Panc1 (cell line): ENCODE measurements around the gene NSDHL. TPM values are rescaled to one million over a fixed set of nuclear protein-coding genes. Genes with fewer than 3 reads are reported as not detected.

Experiments
- ATAC-seq: fragments of 200-7000 bp; cut with Tn5 transposase; 2 replicates; pipeline ENCODE4 v1.9.1; 2020; ENCODE audit warnings: mild to moderate bottlenecking, moderate library complexity
- BruUV-seq: library from RNA; stranded (reverse); fragments of 400-500 nt; replicated peaks from 2 replicates; lab custom pipeline; 2021; lab: Mats Ljungman, UMichigan
- CTCF ChIA-PET: fragments of 300-600 bp; sonication (Branson Sonifier 250); formaldehyde crosslinking; loops from one replicate; lab custom pipeline; 2022; ENCODE audit warnings: antibody characterized with exemption; lab: Charles Lee
- POLR2A ChIA-PET: fragments of 300-600 bp; sonication (Branson Sonifier 250); formaldehyde crosslinking; loops from one replicate; lab custom pipeline; 2022; ENCODE audit warnings: antibody characterized with exemption; lab: Charles Lee
- DNase-seq: peaks from one replicate; pipeline ENCODE4 v3.0.0-alpha.2; 2010; ENCODE audit warnings: low read depth, low spot score
- H3K27ac ChIP-seq: 2 replicates; pipeline ENCODE4 v1.5.1; 2011; ENCODE audit warnings: mild to moderate bottlenecking, low read length, inconsistent platforms
- H3K27me3 ChIP-seq: fragments of 200-500 bp; sonication (Bioruptor generic); 2 replicates; pipeline ENCODE4 v1.6.0; 2014; ENCODE audit warnings: low read length, inconsistent platforms; ENCODE audit not compliant: control insufficient read depth, insufficient read depth
- H3K36me3 ChIP-seq: fragments of 200-500 bp; sonication (Bioruptor generic); 2 replicates; pipeline ENCODE4 v1.5.1; 2014; ENCODE audit warnings: inconsistent platforms, mild to moderate bottlenecking, low read length, moderate library complexity; ENCODE audit not compliant: control insufficient read depth, insufficient read depth
- H3K4me1 ChIP-seq: 2 replicates; pipeline ENCODE4 v1.5.1; 2011; ENCODE audit warnings: inconsistent platforms, mild to moderate bottlenecking, low read length, moderate library complexity; ENCODE audit not compliant: control insufficient read depth, insufficient read depth
- H3K4me3 ChIP-seq, 2 experiments: 2 replicates each; pipeline ENCODE4 v1.5.1; 2011 to 2012; ENCODE audit warnings: low read depth in 2 of 2, low read length in 2 of 2, mild to moderate bottlenecking in 2 of 2, inconsistent platforms in 1 of 2, moderate library complexity in 1 of 2
- H3K9me3 ChIP-seq: fragments of 200-500 bp; sonication (Bioruptor generic); 2 replicates; pipeline ENCODE4 v1.5.1; 2014; ENCODE audit warnings: low read depth, mild to moderate bottlenecking, inconsistent platforms, low read length, moderate library complexity; ENCODE audit not compliant: control insufficient read depth, insufficient read depth
- POLR2AphosphoS5 ChIP-seq: IDR thresholded peaks from 2 replicates; pipeline ENCODE4 v1.6.1; 2012; ENCODE audit warnings: mild to moderate bottlenecking, low read depth, low read length, moderate library complexity
- SIN3A ChIP-seq: IDR thresholded peaks from 2 replicates; pipeline ENCODE4 v1.6.1; 2012; ENCODE audit warnings: low read depth, mild to moderate bottlenecking, low read length, moderate library complexity, borderline replicate concordance; ENCODE audit not compliant: insufficient read depth
- TCF7L2 ChIP-seq: IDR thresholded peaks from 2 replicates; pipeline ENCODE4 v1.6.1; 2011; ENCODE audit warnings: mild to moderate bottlenecking, low read depth, low read length, inconsistent platforms
- in situ Hi-C: cut with HindIII; loops from 2 replicates; pipeline ENCODE4 v1.10.0; 2016; ENCODE audit warnings: low sequenced_read_pairs, low pct_unique_long_range_greater_than_20kb
- intact Hi-C: fragments of 100-400 bp; cut with micrococcal nuclease; formaldehyde crosslinking; loops from one replicate; pipeline ENCODE4 v1.10.0; 2022; ENCODE audit not compliant: unreplicated experiment
- total RNA-seq: library from RNA; stranded (reverse); gene quantifications from one replicate; pipeline ENCODE4 v1.2.1, GENCODE V29; 2021; ENCODE audit not compliant: unreplicated experiment
- TF ChIP-seq, protein P1 (sequence below), 2 experiments: IDR thresholded peaks; 2 replicates each; pipeline ENCODE4 v1.6.1; 2011 to 2012; ENCODE audit warnings: low read depth in 2 of 2, control low read depth in 1 of 2, low read length in 1 of 2, mild to moderate bottlenecking in 1 of 2, moderate library complexity in 1 of 2; ENCODE audit not compliant: insufficient read depth in 1 of 2
- TF ChIP-seq, protein P2 (sequence below): fragments of 450-650 bp; IDR thresholded peaks from 2 replicates; pipeline ENCODE4 v1.5.1; 2017; ENCODE audit warnings: mild to moderate bottlenecking

Gene NSDHL
- total RNA-seq, 1 experiment from 2014 or later, result 75.0 TPM

GRCh38 chrX:152810403-152810802 lies 20.5 kb upstream of the NSDHL start:
- in situ Hi-C loops, result loop anchor here (25.0 kb wide), 1 partner anchor 173 kb away; the partner anchor contains the start of gene GABRQ
- POLR2A ChIA-PET, result interaction anchor here (0.6 kb wide), 1 partner anchor 836 kb away, joined by 3 read pairs; the partner anchor contains the start of gene GABRE

GRCh38 chrX:152813206-152813605 lies 17.7 kb upstream of the NSDHL start:
- Histone ChIP-seq H3K27ac (no peak overlapping the region), H3K36me3 (no peaks in the 10 kb centered on the region), H3K9me3 (no peaks in the 10 kb centered on the region), H3K4me1 (no peaks in the 10 kb centered on the region), H3K4me3 (no peak overlapping the region), H3K27me3 (no peaks in the 10 kb centered on the region; the same call in 1 of the 2 replicates)
- TF ChIP-seq, protein P1, sequence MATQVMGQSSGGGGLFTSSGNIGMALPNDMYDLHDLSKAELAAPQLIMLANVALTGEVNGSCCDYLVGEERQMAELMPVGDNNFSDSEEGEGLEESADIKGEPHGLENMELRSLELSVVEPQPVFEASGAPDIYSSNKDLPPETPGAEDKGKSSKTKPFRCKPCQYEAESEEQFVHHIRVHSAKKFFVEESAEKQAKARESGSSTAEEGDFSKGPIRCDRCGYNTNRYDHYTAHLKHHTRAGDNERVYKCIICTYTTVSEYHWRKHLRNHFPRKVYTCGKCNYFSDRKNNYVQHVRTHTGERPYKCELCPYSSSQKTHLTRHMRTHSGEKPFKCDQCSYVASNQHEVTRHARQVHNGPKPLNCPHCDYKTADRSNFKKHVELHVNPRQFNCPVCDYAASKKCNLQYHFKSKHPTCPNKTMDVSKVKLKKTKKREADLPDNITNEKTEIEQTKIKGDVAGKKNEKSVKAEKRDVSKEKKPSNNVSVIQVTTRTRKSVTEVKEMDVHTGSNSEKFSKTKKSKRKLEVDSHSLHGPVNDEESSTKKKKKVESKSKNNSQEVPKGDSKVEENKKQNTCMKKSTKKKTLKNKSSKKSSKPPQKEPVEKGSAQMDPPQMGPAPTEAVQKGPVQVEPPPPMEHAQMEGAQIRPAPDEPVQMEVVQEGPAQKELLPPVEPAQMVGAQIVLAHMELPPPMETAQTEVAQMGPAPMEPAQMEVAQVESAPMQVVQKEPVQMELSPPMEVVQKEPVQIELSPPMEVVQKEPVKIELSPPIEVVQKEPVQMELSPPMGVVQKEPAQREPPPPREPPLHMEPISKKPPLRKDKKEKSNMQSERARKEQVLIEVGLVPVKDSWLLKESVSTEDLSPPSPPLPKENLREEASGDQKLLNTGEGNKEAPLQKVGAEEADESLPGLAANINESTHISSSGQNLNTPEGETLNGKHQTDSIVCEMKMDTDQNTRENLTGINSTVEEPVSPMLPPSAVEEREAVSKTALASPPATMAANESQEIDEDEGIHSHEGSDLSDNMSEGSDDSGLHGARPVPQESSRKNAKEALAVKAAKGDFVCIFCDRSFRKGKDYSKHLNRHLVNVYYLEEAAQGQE (IDR thresholded peaks at IDR 0.05; ENCODE audit: insufficient read depth in 1 of 2, low read depth in 2 of 2, low read length in 1 of 2), result no peak
- TF ChIP-seq SIN3A (no peak), TCF7L2 (no peak), POLR2AphosphoS5 (no peak)
- TF ChIP-seq, protein P2, sequence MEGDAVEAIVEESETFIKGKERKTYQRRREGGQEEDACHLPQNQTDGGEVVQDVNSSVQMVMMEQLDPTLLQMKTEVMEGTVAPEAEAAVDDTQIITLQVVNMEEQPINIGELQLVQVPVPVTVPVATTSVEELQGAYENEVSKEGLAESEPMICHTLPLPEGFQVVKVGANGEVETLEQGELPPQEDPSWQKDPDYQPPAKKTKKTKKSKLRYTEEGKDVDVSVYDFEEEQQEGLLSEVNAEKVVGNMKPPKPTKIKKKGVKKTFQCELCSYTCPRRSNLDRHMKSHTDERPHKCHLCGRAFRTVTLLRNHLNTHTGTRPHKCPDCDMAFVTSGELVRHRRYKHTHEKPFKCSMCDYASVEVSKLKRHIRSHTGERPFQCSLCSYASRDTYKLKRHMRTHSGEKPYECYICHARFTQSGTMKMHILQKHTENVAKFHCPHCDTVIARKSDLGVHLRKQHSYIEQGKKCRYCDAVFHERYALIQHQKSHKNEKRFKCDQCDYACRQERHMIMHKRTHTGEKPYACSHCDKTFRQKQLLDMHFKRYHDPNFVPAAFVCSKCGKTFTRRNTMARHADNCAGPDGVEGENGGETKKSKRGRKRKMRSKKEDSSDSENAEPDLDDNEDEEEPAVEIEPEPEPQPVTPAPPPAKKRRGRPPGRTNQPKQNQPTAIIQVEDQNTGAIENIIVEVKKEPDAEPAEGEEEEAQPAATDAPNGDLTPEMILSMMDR, result no peak
- CTCF ChIA-PET, result interaction anchor here (0.6 kb wide), 1 partner anchor 171 kb away, joined by 3 read pairs; no protein-coding TSS in a partner anchor
- no peak for DNase-seq
- no TSS peak for BruUV-seq
- POLR2A ChIA-PET, result no interaction called here
- in situ Hi-C loops, result loop anchor here (25.0 kb wide), 1 partner anchor 176 kb away; the partner anchor contains the start of gene GABRQ
- ATAC-seq, result no peak
- intact Hi-C loops, result loop anchor here (10.0 kb wide), 1 partner anchor 1098 kb away; the partner anchor contains the start of gene FATE1

More at GRCh38 chrX:152810403-152810802, 20.5 kb upstream of the NSDHL start:
- H3K27ac ChIP-seq, result no peak overlapping the region
- CTCF ChIA-PET, result no interaction called here
- intact Hi-C loops, result loop anchor here (10.0 kb wide), 1 partner anchor 1096 kb away; the partner anchor contains the start of gene FATE1
- H3K9me3 ChIP-seq, result no peaks in the 10 kb centered on the region
- H3K4me1 ChIP-seq, result no peaks in the 10 kb centered on the region
- TF ChIP-seq, protein P2, result no peak
- no peak for TF ChIP-seq SIN3A
- TF ChIP-seq, protein P1 (IDR thresholded peaks at IDR 0.05; ENCODE audit: insufficient read depth in 1 of 2, low read depth in 2 of 2, low read length in 1 of 2), result no peak
- no peak for TF ChIP-seq POLR2AphosphoS5
- no peak for TF ChIP-seq TCF7L2
- H3K36me3 ChIP-seq, result no peaks in the 10 kb centered on the region
- DNase-seq, result no peak
- no peaks in the 10 kb centered on the region for H3K27me3 ChIP-seq
- no peak for ATAC-seq
- BruUV-seq, result no TSS peak
- H3K4me3 ChIP-seq, result no peak overlapping the region
